GM12874 (cell line): Measurements from ENCODE around the gene GOLPH3.

ENCODE experiments used
- TF ChIP-seq, protein P1 (sequence below): IDR thresholded peaks from 2 replicates; pipeline ENCODE4 v1.5.1; 2011; ENCODE audit warnings: low read depth, mild to moderate bottlenecking, control low read depth, low read length, moderate library complexity; ENCODE audit not compliant: insufficient read depth

GOLPH3 gene

GRCh38 chr5:32202394-32202793 is 28.3 kb upstream of the GOLPH3 start:
- TF ChIP-seq, protein P1, sequence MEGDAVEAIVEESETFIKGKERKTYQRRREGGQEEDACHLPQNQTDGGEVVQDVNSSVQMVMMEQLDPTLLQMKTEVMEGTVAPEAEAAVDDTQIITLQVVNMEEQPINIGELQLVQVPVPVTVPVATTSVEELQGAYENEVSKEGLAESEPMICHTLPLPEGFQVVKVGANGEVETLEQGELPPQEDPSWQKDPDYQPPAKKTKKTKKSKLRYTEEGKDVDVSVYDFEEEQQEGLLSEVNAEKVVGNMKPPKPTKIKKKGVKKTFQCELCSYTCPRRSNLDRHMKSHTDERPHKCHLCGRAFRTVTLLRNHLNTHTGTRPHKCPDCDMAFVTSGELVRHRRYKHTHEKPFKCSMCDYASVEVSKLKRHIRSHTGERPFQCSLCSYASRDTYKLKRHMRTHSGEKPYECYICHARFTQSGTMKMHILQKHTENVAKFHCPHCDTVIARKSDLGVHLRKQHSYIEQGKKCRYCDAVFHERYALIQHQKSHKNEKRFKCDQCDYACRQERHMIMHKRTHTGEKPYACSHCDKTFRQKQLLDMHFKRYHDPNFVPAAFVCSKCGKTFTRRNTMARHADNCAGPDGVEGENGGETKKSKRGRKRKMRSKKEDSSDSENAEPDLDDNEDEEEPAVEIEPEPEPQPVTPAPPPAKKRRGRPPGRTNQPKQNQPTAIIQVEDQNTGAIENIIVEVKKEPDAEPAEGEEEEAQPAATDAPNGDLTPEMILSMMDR = no peak

DNA sequence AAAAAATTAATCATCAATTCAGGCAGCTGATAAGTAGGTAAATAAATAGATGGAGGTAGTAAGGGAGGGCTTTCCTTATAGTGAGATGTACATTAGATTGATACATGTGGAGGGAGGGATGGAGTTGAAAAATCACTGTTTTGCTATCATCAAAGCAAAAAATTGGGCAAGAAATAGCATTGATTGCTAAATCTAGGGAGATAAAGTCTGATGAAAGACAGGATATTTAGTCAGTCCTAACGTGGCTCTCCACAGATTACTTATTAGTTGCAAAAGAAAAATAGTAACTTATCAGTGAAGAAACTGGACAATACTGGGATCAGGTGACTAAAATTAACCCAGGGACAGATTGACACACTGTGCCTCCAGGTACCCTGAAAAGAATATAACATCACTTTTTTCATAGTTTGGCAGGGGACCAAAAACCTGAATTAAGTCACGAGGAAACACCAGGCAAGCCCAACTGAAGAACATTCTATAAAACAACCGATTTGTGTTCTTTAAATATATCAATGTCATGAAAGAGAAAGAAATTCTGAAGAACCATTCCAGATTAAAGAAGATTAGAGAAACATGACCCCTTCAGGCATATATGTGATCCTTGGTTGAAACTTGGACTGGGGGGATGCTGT is 27.1 kb upstream of the GOLPH3 start:
- TF ChIP-seq, protein P1 = no peak

- TF ChIP-seq, protein P1 = no peak
These were observed 22.9 kb upstream of the GOLPH3 start for GRCh38 chr5:32197032-32197431.

DNA sequence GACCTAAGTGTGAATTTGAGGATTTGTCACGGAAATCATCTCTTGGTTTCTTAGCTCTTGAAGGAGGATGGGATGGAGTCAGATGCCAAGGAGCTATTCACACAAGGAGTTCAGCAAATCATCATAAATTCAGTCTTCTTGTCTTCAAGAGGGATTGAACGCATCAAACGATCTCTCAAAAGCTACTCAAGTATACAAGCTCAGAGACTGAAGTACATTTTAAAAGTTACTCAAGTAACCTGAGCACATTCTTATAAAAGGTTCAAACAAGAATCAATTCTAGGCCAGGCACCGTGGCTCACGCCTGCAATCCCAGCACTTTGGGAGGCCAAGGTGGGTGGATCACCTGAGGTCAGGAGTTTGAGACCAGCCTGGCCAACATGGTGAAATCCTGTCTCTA is 21.1 kb upstream of the GOLPH3 start:
- TF ChIP-seq, protein P1 = no peak

- TF ChIP-seq, protein P1 = no peak
These were observed 19.5 kb upstream of the GOLPH3 start for GRCh38 chr5:32193591-32193990.

- TF ChIP-seq, protein P1 = no peak
These were observed 16.0 kb upstream of the GOLPH3 start for GRCh38 chr5:32190095-32190494.

- TF ChIP-seq, protein P1 = no peak
These were observed 13.6 kb upstream of the GOLPH3 start for GRCh38 chr5:32187675-32188074.

DNA sequence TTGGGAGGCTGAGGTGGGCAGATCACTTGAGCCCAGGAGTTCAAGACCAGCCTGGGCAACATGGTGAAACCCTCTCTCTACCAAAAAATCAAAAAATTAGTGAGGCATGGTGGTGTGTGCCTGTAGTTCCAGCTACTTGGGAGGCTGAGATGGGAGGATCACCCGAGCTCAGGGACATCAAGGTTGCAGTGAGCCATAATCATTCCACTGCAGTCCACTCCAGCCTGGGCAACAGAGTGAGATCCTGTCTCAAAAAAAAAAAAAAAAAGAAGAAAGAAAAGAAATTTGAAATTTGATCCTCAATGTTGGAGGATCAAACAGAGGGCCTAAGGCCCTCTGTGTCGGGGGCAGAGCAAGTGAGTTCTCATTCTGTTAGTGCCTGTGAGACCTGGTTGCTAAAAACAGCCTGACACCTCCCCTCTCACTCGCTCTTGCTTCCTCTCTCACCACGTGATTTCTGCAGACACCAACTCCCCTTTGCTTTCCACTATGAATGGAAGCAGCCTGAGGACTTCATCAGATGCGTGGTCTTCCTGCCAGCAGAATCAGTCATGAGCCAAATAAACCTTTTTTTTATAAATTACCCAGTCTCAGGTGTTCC is 8.4 kb upstream of the GOLPH3 start:
- TF ChIP-seq, protein P1 = no peak
